ENCODE results near the gene PTPRD. TPM values are rescaled to one million over a fixed set of nuclear protein-coding genes. Genes with fewer than 3 reads are reported as not detected.

Gene PTPRD
- total RNA-seq, 1 experiment from 2014 or later: 0.02 TPM

DNA sequence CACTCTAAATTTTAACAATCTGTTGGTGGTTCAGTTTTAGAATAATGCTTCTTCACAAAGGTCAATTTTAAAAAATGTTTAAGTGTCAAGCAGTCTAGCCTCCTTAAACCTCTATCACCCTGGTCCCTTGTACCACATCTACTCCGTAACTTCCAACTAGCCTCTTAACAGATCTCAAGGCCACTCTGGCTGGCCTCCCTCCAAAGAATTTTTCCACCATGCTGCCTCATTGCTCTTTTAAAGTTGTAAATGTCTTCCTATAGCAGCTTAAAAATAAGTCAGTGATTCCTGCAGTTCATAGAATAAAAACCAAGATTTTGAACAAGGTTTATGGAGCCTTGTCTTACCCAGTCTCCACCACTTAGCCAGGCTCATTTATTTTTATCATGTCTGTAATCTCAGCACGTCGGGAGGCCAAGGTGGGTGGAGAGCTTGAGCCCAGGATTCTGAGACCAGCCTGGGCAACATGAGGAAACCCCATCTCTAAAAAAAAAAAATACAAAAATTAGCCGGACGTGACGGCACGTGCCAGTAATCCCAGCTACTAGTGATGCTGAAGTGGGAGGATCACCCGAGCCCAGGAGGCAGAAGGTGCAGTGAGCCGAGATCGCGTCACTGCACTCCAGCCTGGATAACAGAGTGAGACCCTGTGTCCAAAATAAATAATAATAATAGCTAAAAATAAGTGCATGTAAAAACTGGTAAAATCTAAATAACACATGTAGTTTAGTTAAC, 1888.4 kb downstream of the PTPRD start:
- Histone ChIP-seq H3K9ac (ENCODE audit: low read length) (no peak overlapping the region), H3K4me1 (ENCODE audit: control insufficient read depth in 1 of 2, insufficient read depth in 2 of 2, low read length in 2 of 2) (no peaks in the 10 kb centered on the region), H3K27ac (ENCODE audit: low read depth, low read length) (no peak overlapping the region), H3K9me2 (ENCODE audit: insufficient read depth) (no peaks in the 10 kb centered on the region), H4K20me1 (ENCODE audit: insufficient read depth) (no peaks in the 10 kb centered on the region), H3K4me3 (replicated peaks in 1 of 2; ENCODE audit: low read depth in 1 of 2, low read length in 2 of 2) (no peak overlapping the region), H3K79me2 (ENCODE audit: insufficient read depth, low read length) (no peaks in the 10 kb centered on the region), H3K4me2 (ENCODE audit: low read length) (no peak overlapping the region), H3K9me3 (ENCODE audit: control insufficient read depth in 1 of 2, insufficient read depth in 1 of 2, low read depth in 1 of 2, low read length in 2 of 2) (peaks cover 23 to 27% of the 10 kb centered on the region in 2 experiments; a peak in 2 of 4 replicates), H3K36me3 (ENCODE audit: control insufficient read depth in 1 of 2, insufficient read depth in 2 of 2, low read length in 2 of 2) (no peaks in the 10 kb centered on the region), H3K27me3 (ENCODE audit: insufficient read depth, low read length) (no peaks in the 10 kb centered on the region), H2AFZ (ENCODE audit: low read depth, low read length, poor library complexity, severe bottlenecking) (no peak overlapping the region)
- BruUV-seq (replicated peaks): no TSS peak
- TF ChIP-seq EGR1 (IDR thresholded peaks at IDR 0.05; ENCODE audit: low read depth) (no peak), SRF (IDR thresholded peaks at IDR 0.05; ENCODE audit: low read depth) (no peak), SP1 (IDR thresholded peaks at IDR 0.05; ENCODE audit: low read depth) (no peak), ELF1 (IDR thresholded peaks at IDR 0.05; ENCODE audit: borderline replicate concordance, low read depth) (no peak), ZFX (IDR thresholded peaks at IDR 0.05) (no peak), RAD21 (IDR thresholded peaks at IDR 0.05; ENCODE audit: low read depth) (no peak), FOSL1 (IDR thresholded peaks at IDR 0.05; ENCODE audit: low read depth) (no peak), POLR2A (IDR thresholded peaks at IDR 0.05; ENCODE audit: borderline replicate concordance, extremely low read depth, insufficient read depth, insufficient read length) (no peak), JUND (IDR thresholded peaks at IDR 0.05) (no peak)
- TF ChIP-seq, protein P1, sequence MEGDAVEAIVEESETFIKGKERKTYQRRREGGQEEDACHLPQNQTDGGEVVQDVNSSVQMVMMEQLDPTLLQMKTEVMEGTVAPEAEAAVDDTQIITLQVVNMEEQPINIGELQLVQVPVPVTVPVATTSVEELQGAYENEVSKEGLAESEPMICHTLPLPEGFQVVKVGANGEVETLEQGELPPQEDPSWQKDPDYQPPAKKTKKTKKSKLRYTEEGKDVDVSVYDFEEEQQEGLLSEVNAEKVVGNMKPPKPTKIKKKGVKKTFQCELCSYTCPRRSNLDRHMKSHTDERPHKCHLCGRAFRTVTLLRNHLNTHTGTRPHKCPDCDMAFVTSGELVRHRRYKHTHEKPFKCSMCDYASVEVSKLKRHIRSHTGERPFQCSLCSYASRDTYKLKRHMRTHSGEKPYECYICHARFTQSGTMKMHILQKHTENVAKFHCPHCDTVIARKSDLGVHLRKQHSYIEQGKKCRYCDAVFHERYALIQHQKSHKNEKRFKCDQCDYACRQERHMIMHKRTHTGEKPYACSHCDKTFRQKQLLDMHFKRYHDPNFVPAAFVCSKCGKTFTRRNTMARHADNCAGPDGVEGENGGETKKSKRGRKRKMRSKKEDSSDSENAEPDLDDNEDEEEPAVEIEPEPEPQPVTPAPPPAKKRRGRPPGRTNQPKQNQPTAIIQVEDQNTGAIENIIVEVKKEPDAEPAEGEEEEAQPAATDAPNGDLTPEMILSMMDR (IDR thresholded peaks at IDR 0.05 in 2 of 3, conservative IDR thresholded peaks at IDR 0.05 in 1 of 3; ENCODE audit: borderline replicate concordance in 1 of 3, insufficient read depth in 1 of 3, low read depth in 2 of 3, low read length in 2 of 3): no peak
- TF ChIP-seq, protein P2, sequence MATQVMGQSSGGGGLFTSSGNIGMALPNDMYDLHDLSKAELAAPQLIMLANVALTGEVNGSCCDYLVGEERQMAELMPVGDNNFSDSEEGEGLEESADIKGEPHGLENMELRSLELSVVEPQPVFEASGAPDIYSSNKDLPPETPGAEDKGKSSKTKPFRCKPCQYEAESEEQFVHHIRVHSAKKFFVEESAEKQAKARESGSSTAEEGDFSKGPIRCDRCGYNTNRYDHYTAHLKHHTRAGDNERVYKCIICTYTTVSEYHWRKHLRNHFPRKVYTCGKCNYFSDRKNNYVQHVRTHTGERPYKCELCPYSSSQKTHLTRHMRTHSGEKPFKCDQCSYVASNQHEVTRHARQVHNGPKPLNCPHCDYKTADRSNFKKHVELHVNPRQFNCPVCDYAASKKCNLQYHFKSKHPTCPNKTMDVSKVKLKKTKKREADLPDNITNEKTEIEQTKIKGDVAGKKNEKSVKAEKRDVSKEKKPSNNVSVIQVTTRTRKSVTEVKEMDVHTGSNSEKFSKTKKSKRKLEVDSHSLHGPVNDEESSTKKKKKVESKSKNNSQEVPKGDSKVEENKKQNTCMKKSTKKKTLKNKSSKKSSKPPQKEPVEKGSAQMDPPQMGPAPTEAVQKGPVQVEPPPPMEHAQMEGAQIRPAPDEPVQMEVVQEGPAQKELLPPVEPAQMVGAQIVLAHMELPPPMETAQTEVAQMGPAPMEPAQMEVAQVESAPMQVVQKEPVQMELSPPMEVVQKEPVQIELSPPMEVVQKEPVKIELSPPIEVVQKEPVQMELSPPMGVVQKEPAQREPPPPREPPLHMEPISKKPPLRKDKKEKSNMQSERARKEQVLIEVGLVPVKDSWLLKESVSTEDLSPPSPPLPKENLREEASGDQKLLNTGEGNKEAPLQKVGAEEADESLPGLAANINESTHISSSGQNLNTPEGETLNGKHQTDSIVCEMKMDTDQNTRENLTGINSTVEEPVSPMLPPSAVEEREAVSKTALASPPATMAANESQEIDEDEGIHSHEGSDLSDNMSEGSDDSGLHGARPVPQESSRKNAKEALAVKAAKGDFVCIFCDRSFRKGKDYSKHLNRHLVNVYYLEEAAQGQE (IDR thresholded peaks at IDR 0.05; ENCODE audit: low read depth): no peak
- DNase-seq (ENCODE audit: low read depth, low spot score) (no peak), ATAC-seq (no peak)
- intact Hi-C loops (cut with micrococcal nuclease): no loop called here
- CTCF ChIA-PET: no interaction called here
- RAD21 ChIA-PET (ENCODE audit: low non-redundant PET in 1 of 2, low total read pairs in 2 of 2, uncharacterized antibody in 2 of 2, unreplicated experiment in 2 of 2): no interaction called here
- POLR2A ChIA-PET: no interaction called here
